GM21529 (cell line): ENCODE data around the gene C20orf144.

Experiments
- ATAC-seq: cut with Tn5 transposase; IDR thresholded peaks from one replicate; pipeline ENCODE4 v1.9.1; 2021; ENCODE audit not compliant: unreplicated experiment

The C20orf144 gene

DNA sequence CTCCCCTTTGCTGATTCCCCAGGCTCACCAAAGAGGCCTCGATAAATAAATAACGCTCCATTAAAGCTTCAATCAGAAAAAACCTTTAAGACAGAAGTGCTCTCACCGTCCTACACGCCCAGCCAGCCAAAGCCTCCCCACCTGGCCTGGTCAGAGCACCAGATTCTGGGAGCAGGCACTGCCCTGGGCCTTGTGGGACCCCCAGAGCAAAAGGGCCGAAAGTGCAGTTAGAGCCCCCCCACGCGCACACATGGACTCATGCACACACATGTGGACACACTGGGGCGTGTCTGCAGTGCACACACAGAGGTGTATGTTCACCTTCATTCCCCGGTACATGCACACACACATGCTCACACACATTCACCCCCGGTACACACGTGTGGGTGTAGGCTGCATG is 14.0 kb downstream of the C20orf144 start:
- ATAC-seq: no peak

DNA sequence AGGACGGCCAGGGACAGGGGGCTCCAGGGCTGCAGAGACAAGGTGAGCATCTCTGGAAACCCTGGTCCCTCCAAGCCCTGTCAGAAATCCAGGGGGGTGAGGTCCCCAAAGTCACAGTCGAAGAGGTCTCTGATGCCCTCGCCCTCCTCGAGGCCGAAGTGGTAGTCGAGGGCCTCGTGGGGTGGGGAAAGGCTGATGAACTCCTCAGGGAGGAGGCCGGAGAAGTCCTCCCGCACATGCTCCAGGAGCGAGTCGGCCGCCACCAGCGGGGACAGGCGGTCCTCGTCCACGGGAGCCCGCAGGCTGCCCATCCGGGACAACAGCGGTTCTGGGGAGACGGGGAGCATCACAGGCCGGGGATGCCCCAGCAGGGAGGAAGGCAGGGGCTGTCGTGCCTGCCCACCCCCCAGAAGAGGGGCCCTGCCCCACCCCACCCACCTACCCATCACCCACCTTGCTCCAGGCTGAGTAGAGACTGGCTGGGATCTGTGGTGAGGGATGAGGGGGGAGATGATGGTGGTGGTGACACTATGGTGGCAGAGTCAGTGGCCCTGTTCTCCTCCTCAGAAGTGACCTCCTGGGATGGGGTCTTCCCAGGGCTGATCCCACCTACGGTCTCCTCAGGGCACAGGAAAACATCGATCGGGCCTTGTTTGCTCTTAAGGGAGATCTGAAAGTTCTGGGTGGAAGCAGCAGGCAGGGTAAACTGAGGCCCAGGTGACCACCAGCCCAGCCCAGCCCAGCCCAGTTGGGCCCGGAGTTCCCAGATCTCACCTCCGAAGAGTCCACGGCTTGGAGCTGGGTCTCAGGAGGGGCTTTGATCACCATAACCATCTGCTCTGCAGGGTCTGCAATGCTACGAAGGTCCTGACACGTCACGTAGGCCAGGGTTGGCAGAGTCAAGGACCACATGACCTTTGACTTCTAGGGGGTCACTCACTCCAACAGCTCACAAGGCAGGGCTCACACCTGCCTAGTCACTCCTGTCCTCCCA is 14.8 kb downstream of the C20orf144 start:
- ATAC-seq: no peak

DNA sequence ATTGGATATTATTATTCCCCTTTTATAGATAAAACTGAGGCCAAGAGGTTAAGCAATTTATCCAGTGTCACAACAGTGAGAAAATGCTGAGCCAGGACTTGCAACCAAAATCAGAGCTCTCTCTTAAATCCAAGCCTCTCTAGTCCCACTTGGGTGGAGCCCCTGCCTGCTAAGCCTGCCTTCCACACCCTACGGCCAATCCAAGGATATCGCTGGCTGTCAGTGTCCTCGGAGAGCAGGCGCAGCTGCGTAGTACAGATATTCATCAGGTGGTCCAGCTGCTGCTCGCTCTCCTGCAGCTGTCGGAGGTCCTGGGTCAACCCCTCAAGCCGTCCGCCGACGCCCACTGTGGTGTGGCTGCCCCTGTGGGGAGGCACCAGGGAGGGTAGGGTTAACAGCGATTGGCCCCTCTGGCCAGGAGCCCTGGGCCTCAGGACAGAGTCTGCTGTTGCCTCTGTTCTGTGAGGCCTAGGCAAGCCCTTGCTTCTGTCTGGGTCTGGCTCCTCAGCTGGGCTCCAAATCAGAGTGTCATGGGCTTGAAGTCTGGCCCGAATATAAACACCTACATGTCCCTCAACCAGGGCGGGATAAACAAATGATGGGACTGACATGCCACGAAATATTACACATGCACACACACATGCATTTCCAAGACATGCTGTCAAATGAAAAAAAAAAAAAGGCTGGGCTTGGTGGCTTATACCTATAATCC is 16.0 kb downstream of the C20orf144 start:
- no peak for ATAC-seq

DNA sequence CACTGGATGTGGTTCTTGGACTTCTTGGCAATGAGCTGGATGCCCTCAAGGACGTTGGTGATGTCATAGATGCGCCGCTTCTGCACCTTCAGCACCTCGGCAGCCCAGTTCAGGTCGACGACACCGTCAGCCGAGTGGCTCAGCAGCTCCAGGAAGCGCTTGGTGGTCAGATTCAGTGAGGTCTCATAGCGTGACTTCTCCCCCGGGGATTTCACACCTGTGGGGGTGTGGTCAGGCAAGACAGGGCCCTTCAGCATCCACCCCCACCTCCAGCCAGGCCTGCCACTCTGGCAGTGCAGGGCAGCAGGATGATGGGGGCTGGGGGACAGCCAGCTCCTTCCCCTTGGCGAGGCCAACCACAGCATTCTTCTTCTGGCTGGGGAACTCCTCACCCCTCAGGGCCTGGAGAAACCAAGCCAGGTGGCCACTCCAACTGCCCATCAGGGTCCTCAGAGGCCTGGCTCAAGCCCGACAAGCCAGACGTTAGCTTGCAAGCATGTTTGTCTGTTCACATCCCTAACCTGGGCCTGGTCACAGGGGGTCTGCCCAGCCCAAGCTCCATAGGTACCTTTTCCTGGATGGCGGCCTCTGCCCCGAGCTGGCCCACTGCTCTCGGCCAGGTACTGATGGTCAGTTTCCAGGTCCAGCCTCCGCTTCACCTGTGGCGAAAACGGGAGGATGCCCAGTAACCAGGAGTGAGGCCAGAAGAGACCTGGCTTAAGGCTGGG is 17.8 kb downstream of the C20orf144 start:
- ATAC-seq: peak; percentile 60

DNA sequence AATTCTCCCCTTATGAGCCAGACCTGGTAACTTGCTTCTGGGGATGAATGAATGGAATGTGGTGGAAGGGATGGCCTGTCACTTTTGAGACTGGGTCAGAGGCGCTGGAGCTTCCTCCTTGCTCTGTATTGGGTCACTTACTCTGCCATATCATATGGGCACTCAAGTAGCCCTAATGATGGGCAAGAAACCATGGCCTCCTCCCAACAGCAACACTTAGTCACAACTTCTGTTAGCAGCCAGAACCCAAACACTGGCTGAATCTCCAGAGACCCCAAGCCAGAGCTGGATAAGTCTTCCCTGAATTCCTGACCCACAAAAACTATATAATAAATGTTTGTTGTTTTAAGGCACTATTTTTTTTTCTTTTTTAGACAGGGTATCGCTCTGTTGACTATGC is 18.6 kb downstream of the C20orf144 start:
- ATAC-seq: no peak

DNA sequence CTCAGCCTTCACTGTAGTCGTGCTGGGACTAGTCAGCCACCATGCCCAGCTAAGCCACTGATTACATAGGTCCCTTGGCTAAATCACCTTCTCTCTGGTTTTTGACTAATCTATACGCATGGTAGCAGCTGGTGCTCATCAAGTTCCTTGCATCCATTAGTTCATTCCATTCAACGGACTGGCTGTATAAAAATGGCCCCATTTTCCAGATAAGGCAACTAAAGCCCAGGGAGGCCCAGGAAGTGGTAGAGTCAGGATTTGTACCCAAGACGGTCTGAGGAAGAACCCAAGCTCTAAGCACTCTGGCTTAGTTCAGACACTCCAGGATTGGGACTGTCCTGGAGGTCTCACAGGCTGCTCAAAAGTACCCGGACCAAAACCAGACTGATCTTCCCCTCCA is 19.2 kb downstream of the C20orf144 start:
- no peak for ATAC-seq

DNA sequence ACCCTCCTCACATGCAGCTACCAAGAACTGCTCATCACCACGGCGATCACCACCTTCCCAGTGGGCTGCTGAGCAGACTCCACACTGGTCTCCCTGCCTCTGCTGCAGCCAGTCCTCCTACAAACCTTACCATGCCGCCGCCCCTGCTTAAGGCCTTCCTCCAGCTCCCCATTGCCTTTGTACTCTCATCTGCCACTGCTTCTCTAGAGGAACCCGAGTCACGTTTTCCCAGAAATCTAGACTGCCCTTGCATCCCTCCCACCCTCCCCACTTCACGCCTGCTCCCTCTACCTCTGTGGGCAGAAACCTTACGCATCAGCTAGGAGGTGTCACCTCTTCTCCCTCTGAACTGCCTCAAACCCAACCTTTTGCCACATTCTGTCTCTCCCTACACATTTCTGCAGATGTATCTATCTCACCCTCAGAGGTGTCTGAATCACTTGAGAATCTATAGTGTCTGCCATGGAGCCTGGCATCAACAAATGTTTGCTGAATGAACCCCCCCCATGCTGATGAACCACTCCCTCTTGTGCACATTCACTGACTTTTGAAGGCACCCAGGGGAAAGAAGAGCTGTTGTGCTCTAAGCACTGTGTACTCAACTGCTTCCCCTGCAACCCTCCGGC is 19.7 kb downstream of the C20orf144 start:
- no peak for ATAC-seq

DNA sequence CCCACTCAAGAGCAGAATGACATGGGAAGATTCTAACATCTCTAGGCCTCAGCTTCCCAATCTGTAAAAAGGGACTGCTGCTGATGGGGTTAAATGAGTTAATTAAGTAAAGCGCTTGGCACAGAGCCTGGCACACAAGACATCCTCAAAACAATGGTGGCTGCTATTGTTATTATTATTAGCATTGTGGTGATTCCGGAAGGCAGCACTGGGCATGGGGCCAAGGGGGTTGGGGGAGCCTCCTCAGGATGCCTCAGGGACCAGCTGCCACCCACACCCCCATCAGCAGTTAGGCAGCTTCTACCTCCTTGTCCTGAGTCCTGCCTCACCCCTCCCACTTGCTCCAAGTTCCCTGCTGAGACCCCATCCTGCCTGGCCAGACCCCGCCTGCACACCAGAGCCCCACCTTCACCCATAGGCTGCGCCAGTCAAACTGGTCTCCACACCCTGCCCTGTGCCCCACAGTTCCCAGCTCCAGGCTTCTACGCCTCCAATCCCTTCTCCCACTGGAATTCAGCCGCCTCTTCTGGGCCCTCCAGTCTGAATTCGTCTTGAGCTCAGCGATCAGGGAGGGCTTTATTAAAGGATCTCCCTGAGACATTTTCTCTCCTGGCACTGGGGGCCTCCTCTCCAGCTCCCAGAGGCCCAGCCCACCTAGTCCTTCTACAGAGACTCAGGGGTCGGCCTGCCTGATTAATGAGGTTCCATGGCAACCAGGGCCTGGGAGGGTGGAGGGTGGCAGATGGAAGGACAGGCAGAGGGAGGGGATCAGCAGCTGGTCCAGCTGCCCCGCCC is 22.6 kb downstream of the C20orf144 start:
- no peak for ATAC-seq

DNA sequence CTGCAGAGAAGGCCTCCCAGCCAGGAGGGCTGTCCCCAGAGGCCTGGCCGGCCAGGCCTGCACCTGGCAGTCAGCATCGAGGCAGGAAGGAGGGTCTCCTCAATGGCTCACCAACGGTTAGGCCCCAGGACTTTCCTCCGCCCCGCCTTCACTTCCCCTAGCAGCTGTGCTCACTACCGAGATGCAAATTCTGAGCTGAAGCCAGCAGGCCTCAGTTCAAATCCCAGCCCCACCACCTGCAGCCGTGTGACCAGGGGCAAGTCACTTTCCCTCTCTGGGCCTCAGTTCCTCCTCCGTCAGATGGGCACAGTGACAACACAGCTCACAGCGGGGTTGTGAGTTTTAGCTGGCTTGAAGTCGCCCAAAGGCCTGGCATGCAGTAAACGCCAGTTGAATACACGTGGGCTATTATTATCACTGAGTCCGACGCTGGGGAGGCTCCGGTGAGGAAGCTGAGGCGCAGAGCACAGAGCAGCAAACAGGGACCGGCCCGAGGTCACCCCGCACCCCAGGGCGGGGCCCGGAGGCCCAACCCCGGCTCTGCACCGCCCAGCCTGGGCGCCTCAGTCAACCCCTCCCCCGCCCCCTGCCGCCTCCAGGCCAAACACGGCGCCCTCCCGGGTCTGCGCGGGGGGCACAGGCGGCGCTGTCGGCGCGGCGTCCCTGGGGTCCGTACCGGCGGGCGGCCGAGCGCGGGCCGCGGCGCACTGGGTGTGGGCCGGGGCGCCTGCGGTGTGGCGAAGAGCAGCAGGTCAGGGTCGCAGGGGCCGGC is 23.4 kb downstream of the C20orf144 start:
- ATAC-seq: peak; percentile 46

DNA sequence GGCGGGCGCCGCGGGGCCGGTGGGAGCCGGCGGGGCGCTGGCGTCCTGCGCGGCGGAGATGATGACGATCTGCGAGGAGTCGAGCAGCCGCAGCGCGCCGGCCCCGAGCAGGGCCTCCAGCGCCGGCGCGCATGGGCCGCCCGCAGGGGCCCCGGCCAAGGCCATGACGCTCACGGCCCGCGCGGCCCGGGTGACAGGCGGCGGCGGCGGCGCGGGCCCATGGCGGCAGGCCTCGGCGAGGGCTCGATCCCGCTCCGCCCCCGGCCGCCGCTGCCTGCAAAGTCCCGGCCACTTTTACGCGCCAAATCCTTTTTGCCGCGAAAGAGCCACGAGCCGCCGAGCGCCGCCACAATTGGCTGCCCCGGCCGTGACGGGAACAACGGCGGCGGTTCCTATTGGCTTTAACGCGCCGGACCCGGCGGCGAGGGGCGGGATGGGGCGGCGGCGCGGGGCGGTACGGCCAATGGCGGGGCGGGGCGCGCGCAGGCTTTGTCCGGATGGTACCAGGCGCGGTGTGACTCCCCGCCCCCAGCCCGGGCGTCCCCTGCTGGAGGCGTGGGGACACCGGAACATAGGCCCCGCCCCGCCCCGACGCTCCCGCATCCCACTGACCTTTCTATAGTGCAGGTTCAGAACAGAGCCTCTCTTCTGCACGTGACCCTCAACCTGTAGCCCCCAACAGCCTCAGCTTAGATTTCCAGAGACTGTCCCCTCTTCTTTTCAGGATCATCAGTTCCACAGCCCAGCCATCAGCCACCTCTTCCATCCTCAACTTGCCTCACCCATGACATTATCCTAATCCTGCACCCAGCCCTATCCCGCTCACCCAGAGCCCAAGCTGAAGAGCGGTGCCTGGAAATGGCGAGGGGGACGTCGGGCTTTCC is 24.2 kb downstream of the C20orf144 start, which contains the start of gene E2F1:
E2F1 (minus strand) TSS at position 286 of the 884 bp plus-strand sequence; CDS start at position 165, 121 bp downstream.
- ATAC-seq: peak; percentile 79

DNA sequence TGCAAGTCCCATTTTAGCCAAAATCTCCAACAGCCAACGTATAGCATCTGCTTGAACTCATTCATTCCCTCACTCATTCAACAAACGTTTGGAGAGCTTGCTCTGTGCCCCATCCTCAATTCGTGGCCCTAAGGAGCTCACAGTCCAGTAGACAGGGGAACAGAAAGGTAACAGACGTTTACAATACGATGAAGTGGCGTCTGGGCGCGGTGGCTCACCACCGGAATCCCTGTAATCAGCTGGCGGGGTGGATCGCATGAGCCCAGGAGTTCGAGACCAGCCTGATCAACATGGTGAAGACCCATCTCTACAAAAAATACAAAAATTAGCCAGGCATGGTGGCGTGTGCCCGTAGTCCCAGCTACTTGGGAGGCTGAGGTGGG is 24.8 kb downstream of the C20orf144 start:
- ATAC-seq: no peak

DNA sequence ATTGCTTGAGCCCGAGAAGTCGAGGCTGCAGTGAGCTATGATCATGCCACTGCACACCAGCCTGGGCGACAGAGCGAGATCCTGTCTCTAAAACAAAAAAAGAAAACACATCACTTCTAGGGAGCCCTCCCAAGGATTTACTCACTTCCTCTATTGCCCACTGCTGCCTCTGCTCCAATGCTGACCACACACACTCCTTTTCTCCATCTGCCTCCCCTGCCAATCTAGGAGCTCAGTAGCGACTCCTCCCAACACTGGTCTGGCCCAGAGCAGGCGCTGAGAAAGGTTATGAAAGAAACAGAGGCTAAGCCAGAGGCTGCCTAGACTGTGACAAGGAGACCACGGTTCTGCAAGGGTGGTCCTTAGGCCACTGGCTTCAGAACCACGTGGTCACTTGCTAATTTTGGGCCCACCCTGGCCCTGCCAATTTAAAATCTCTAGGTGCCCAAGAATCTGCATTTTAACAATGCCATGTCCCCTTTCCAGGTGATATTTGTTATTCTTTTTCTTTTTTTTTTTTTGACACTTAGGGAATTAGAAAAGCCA is 25.3 kb downstream of the C20orf144 start:
- ATAC-seq: no peak

DNA sequence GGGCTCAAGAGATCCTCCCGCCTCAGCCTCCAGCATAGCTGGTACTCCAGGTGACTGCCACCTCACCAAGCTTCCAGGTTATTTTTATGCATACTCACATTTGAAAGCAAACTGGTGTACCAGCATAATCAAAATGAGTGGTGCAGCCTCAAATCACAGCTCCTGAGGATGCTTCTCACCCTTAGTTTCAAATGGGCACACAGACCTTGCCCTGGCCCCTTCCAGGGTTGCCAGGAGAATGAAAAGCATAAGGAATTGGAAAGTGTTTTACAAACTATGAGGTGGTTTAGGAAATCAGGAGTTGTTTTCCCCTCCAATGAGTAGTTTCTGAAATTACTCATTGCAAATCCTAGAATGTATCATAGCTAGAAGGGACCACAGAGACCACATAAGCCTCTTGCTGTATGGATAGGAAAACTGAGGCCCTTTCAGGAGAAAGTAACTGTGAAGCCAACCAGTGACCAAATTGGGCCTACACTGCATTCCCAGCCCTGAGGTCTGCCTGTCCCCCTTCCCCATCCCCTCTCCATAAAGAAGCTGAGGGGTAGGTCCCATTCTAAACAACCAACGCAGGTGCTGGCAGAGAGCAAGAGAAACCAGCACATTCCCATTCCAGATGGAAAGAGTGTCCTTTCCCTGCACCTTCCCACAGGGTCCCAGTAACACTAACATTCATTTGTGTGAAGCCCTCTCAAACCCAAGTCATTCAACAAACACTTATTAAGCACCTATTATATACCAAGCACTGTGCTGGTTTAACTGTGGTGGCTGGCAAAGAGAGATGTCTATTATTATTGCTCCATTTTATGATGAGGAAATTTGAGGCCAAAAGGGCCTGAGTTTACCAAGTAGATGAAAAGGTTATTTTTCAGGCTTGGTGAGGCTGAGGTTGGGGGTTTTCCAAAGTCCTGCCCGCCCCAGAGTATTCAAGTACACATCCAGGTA is 26.1 kb downstream of the C20orf144 start:
- ATAC-seq: no peak

DNA sequence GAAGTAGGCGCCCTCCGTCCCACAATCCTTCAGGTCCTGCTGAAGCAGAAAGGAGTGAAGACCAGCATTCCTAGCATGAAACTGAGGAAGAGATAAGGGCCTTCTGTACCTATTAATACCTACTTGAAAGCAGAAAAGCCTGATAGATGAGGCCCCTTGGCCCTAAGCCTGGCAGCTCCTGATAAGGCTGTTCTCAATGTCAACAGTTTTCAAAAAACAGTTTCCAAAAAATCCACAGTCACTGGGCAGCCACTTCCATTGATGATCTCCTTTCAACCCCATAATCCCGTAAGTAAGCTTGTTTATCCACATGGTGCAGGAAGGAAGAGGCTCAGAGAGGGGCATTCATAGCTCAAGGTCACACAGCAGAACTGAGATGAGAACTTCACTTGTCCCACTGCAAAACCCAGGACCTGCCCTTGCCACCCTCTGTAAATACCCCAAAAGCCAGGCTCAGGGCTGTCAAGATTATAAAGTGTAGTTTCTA is 26.9 kb downstream of the C20orf144 start:
- no peak for ATAC-seq

DNA sequence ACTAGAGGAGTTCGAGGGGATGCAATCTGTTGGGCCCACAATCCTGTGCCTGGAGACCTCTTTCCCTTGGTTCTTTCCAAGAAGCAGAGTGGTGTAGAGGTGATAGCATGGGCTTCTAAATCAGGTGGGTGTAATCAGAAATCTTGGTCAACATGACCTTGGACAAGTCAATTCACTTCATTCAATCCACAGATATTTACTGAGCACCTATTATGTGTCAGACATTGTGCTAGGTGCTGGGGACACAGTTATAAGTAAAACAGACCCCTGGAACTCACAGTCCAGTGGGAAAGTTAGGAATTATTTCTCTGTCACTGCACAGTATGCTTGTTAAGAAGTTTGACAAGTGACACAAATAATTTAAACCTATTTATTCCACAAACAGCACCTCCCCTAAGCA is 27.4 kb downstream of the C20orf144 start:
- no peak for ATAC-seq

DNA sequence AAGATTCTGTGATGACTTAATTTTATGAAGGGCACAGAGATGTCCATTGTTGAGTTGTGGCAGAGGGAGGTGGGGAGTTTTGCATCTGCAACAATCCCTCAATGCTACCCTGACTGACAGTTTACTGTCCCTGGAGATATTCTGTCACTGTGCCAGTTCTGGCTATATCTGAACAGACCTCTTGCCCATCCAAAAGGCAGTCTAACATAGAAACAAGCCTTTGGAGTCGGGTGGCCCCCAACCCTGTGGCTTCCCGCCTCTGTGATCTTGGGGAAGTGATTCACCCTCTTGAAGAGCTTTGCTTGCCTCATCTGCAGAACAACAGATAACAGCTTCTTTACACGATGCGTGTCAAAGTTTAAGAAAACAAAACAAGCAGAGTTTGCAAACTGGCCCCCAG is 27.8 kb downstream of the C20orf144 start:
- ATAC-seq: no peak

DNA sequence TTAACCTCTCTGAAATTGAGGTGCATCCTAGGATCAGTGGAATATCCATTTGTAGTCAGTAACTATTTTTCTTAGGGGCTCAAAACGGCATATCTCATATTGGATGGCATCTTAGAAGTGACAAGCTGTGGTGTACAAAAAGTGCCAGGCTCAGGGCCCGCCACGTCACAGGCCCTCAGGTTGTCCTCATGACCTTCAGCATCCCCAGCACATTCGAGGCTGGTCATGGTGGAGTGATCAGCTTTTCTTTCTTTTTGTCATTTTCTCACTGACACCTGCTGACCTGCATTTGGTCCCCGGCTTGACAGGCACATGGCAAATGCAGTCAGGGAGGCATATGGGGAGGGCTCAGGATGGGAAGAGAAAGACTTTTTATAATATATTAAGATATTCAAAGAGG is 31.2 kb downstream of the C20orf144 start:
- ATAC-seq: no peak
